ENCODE data around the gene ILF2.

The ILF2 gene

DNA sequence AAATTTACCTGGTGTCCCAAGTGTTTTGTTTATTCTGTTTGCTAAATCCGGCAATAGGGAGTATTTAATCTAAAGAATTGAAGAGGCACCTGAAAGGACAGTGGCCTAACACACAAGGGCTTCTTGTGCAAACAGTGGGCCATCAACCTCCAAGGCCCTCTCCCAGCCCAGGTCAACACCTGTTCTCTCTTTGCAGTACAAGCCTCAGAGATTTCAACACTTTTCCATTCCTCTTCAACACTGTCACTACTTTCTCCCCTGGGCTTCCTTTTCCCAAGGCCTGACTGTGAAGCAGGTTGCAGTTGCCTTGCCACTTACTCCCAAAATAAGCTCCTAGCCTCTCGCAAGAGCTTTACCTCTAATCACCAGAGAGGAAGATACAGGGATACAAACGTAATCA lies 15.5 kb downstream of the ILF2 start:
- TF ChIP-seq, protein P1, sequence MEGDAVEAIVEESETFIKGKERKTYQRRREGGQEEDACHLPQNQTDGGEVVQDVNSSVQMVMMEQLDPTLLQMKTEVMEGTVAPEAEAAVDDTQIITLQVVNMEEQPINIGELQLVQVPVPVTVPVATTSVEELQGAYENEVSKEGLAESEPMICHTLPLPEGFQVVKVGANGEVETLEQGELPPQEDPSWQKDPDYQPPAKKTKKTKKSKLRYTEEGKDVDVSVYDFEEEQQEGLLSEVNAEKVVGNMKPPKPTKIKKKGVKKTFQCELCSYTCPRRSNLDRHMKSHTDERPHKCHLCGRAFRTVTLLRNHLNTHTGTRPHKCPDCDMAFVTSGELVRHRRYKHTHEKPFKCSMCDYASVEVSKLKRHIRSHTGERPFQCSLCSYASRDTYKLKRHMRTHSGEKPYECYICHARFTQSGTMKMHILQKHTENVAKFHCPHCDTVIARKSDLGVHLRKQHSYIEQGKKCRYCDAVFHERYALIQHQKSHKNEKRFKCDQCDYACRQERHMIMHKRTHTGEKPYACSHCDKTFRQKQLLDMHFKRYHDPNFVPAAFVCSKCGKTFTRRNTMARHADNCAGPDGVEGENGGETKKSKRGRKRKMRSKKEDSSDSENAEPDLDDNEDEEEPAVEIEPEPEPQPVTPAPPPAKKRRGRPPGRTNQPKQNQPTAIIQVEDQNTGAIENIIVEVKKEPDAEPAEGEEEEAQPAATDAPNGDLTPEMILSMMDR (IDR thresholded peaks at IDR 0.05) = no peak
- no peak for TF ChIP-seq ZFX (IDR thresholded peaks at IDR 0.05; ENCODE audit: borderline replicate concordance)
- 0 out of 2 replicates have a peak overlapping the region, but pooled peaks have one; percentile 17 for H3K27ac ChIP-seq

DNA sequence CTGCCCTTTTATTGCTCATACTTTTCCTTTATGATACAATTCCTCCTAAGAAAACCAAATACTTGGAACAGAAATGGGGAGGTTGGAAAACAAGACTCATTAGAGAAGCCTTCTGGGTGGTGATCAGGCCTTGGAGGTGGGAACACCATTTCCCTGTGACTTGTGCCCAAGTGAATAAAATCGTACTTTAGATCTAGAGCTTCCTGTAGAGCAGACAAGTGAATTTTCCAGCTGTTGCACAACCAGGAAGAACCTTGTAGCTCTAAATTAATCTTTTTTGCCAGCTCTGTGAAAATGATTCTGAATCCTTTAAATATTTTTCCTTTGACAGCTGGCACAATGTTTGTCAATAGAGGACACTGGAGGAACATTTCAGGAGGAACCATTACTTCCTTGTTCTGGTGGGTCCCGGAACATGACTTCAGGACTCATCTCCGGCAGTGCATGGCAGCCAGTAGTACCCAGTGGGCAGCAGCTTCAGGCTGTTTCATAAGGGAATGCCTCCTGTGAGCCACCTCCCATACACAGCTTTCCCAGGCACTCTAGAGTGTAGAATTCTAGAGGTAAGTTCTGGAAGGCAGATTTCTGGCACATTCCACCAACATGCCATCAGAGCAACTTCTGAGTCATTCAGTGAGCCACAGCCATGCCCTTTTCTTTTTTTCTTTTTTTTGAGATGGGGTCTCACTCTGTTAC lies 17.8 kb downstream of the ILF2 start:
- H3K27ac ChIP-seq = no peak overlapping the region
- no peak for TF ChIP-seq ZFX (IDR thresholded peaks at IDR 0.05; ENCODE audit: borderline replicate concordance)
- TF ChIP-seq, protein P1 (IDR thresholded peaks at IDR 0.05) = no peak

DNA sequence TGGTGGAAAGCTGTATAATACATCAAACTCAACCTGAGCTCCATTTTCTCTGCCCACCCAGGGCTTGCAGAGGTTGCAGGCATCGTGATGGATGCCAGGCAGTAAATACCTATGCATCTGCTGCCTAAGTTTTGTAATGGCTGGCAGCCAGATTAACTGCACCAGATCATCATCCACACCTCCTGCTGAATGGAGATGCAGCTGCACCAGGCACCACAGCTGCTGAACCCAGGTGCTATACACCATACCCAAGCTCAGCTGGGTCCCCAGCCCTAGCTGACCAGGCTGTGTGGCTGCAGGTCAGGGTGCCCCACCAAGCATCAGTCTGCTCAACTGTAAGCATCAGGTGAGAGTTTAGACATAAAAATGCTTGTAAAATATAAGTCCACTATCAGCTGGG lies 19.0 kb downstream of the ILF2 start:
- no peak overlapping the region for H3K27ac ChIP-seq
- TF ChIP-seq, protein P1 (IDR thresholded peaks at IDR 0.05) = no peak
- TF ChIP-seq ZFX (IDR thresholded peaks at IDR 0.05; ENCODE audit: borderline replicate concordance) = no peak

DNA sequence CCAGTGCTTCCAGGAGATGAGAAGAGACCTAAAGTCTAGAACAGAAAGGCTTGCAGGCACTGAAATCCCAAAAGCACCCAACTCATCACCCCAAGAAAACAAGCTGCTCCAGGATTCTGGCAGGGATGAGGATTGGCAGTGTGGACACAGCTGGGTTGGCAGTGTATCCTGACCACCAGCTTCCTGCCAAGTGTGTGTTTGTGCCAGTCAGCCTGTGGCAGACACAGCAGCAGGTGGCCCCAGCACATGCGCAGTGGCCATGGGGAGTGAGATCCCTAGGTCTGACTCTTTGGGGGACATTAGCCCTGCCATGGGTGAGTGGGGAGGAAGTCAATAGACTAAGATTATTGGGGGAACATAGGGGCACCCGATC lies 20.9 kb downstream of the ILF2 start:
- TF ChIP-seq ZFX (IDR thresholded peaks at IDR 0.05; ENCODE audit: borderline replicate concordance) = no peak
- H3K27ac ChIP-seq = no peak overlapping the region

DNA sequence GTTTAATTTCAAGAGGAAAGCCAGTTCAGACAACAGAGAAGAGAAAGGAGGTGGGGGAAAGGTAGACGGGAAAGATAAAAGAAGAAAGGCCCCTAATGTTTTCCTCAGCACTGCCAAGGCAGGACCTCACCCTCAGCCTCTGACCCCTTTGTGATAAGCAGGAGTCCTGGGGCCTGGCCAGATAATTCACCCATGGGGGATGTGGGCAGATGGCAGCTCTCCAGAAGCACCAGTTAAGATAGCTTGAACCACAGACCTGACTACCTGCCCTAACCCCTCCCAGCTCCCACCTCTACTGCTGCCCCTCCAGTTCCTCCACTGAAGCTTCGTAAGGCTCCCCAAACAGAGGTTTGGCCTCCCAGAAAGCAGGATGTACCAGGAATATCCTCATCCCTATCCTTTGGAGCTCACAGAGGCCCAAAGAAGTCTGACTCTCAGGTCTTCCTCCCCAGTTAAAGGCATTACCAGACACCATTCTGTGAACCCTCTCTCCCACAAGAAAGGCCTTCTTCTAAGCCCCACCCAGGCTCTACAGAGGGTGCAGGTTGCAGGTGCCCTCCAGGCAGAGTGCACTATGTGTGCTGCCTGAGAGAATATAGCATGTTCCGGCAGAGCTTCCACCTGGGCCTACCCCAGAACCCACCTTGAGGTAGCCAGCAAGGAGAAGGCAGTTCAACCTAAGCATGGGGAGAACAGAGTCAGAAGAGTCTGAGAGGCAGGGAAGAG lies 21.5 kb downstream of the ILF2 start:
- no peak overlapping the region for H3K27ac ChIP-seq
- no peak for TF ChIP-seq ZFX (IDR thresholded peaks at IDR 0.05; ENCODE audit: borderline replicate concordance)
- TF ChIP-seq, protein P1 (IDR thresholded peaks at IDR 0.05) = no peak

DNA sequence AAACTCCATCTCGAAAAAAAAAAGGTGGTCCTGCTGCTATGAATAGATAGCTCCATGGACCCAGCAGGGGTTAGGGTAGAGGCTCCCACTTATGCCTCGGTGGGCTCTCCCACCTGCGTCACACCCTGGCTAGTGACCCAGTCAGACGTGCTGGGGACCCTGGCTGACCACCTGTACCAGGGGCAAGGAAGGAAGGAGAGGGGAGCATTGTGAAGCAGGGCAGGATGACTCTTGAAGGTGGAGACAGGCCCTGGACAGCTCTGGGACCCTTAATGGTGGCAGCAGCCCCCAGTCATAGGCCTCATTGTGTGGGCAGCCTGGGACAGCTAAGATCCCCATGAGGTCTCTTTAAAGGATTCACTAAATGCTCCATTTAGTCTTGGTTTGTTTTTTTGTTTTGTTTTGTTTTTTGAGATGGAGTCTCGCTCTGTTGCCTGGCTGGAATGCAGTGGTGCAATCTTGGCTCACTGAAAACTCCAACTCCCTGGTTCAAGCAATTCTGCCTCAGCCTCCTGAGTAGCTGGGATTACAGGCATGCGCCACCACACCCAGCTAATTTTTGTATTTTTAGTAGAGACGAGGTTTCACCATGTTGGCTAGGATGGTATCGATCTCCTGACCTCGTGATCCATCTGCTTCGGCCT lies 22.7 kb downstream of the ILF2 start:
- peak overlapping the region; percentile 7; the same call in 1 of the 2 replicates for H3K27ac ChIP-seq
- TF ChIP-seq, protein P1 (IDR thresholded peaks at IDR 0.05) = 0 out of 2 replicates have a peak, but pooled peaks have one; percentile 3
- TF ChIP-seq ZFX (IDR thresholded peaks at IDR 0.05; ENCODE audit: borderline replicate concordance) = no peak

DNA sequence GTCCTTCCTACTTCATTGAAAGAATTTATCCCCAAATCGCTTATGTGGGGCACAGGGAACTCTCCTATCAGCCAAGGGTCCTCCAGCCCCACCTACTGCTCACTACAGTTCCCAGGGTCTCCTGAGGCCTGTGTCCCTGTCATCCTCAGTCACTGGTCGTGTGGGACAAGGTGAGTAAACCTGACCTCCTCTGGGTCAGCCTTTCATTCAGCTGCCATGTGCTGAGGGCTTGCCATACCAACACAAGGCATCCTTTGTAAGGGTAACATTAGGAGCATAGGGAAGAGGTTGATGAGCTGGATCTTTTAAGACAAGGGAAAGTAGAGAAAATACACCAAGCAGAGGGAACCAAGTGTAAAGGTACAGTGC lies 23.5 kb downstream of the ILF2 start:
- TF ChIP-seq, protein P1 (IDR thresholded peaks at IDR 0.05) = no peak
- TF ChIP-seq ZFX (IDR thresholded peaks at IDR 0.05; ENCODE audit: borderline replicate concordance) = no peak
- peak overlapping the region; percentile 22; the same call in 1 of the 2 replicates for H3K27ac ChIP-seq
